Stimulated activated CD4-positive, alpha-beta T cell treated with anti-CD3 and anti-CD28 coated beads, Interleukin-2, amount 100 ng/mL, for 4 hours (primary cell): Measurements from ENCODE around the gene TDRD10.

ENCODE experiments used
- DNase-seq: peaks from one replicate; pipeline ENCODE4 v3.0.0-alpha.2; 2020; ENCODE audit warnings: low read depth

Gene TDRD10

GRCh38 chr1:154578058-154578418, 76.0 kb downstream of the TDRD10 start:
- DNase-seq, result no peak

- DNase-seq, result no peak
These were observed 77.4 kb downstream of the TDRD10 start for GRCh38 chr1:154579374-154579773.

DNA sequence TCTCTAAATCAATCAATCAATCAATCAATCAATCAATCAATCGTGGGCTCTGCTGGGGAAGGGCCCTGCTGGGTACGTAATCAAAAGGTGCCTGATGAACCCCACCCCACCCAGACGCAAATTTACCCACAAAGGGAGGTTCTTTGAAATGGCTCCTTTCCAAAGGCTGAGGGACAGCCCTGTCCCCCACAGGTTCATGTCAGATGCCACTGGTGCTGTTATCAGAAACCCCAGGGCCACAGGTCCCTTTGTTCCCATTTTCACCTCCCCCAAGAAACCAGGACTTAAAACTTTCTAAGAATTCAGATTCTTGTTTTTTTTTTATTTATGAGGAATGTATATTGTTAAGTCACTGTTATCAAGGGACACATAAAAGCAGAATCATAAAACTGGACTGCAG, 79.7 kb downstream of the TDRD10 start:
- DNase-seq, result no peak

GRCh38 chr1:154582885-154583284, 80.9 kb downstream of the TDRD10 start:
- DNase-seq, result no peak

DNA sequence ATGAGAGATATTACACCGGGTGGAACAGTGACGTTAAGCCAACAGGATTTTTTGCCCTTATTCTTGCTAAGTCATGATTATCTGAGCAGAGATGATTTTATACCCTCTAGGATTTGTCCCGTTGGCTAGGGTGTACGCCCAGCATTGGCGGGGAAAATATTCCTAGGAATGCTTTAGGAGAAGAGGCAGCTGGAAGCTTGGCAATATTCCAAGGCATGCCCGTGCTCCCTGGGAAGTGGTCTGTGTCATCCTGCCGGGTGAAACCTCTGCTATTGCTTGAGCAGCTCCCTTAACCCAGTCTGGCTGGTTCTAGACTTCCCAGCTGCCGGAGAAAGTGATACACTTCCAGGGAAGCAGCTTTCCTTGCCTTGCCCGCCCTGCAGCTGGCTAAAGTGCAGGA, 81.8 kb downstream of the TDRD10 start:
- DNase-seq, result no peak

GRCh38 chr1:154584267-154584994, 82.4 kb downstream of the TDRD10 start:
- no peak for DNase-seq

- no peak for DNase-seq
These were observed 84.2 kb downstream of the TDRD10 start for GRCh38 chr1:154586231-154586630.

DNA sequence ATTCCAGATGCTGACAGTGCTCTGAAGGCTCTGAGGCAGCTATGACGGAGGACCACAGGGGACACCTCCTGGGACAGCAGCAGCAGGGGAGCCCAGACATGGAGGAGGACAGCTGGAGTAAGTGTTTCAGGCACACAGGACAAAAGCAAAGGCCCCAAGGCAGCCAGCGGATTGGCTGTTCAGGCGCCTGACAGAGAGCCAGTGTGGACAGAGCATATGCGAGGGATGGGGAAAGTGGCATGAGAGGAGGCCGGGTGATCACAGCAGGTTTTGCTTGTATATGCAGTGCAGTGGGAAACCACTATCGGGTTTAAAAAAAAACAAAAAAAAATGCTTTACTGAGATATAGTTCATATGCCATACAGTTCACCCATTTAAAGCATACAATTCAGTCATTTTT, 84.6 kb downstream of the TDRD10 start:
- no peak for DNase-seq

GRCh38 chr1:154589780-154590179, 87.8 kb downstream of the TDRD10 start:
- DNase-seq, result no peak

DNA sequence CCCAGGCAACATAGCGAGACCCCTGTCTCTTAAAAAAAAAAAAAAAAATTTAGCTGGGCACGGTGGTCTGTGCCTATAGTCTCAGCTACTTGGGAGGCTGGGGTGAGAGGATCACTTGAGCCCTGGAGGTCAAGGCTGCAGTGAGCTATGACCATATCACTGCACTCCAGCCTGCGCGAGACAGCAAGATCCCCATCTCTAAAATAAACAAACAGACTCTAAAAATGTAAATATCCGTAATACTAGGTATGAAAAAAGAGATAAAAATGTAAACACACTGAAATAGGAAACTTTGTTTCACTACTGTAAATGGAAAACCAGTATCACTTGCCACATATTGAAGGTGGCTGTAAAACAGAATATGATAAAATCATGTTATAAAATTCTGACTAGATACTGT, 88.7 kb downstream of the TDRD10 start:
- DNase-seq, result no peak

DNA sequence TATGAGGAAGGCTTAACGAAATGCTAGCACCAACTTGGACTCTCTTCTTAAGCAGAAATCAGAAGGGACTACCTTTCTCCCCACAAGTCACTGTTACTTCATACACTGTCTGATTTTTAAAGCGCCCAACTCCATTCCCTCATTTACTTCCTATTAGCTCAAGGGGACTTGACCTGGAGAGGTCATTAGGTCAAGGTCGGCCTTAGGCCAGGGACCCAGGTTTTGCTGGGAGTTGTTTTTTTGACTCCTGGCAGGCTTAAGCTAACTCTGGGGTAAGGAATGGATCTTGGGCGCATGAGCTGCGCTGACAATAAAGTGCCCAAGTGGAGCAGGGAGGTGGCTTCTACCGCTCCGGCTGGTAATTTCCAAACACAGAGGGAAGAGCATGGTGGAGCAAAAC, 89.2 kb downstream of the TDRD10 start:
- no peak for DNase-seq

DNA sequence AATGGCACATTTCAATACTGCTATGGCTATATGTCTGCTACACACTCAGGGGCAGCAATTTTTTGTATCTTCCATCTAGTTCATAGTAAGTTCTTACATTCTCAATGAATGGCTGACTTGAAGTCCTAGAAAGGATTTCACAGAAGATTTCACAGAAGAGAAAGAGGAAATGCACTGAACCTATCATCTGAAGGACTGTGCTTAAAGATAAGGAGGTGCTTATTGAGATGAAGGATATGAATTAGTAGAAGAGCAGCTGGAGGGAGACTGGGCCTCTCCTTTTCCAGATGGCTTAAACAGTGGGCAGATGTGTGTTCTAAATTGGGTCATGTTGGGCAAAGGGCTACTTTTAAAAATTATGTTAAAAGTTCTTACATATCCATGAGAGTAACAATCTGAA, 91.4 kb downstream of the TDRD10 start:
- no peak for DNase-seq

DNA sequence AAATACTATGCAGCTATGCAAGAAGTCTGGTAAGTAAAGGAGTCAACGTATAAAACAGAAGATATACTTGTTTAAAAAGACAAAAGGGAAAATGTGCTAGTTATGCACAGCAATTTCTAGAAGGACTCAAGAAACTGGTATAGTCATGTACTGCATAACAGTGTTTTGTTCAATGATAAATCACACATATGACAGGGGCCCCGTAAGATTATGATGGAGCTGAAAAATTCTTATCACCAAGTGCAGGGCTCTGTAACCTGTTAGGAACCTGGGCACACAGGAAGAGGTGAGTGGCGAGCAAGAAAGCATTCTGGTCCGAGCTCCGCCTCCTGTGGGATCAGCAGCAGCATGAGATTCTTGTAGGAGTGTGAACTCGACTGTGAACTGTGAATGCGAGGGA, 92.8 kb downstream of the TDRD10 start:
- DNase-seq, result no peak

- DNase-seq, result no peak
These were observed 93.6 kb downstream of the TDRD10 start for GRCh38 chr1:154595621-154596020.
